Fibroblast of lung (primary cell): ENCODE measurements around the gene DMXL1. TPM values are rescaled to one million over a fixed set of nuclear protein-coding genes. Genes with fewer than 3 reads are reported as not detected.

Source experiments
- DNase-seq, 2 donors: peaks; one replicate each; pipeline versions ENCODE4 v3.0.0 to v3.0.0-alpha.2; 2010; ENCODE audit warnings: low read depth in 2 of 2
- H2AFZ ChIP-seq: 2 replicates; pipeline ENCODE4 v1.5.1; 2012; ENCODE audit warnings: low read length, control low read depth, inconsistent platforms
- H3K27ac ChIP-seq: 2 replicates; pipeline ENCODE4 v1.5.1; 2011; ENCODE audit warnings: low read length, control low read depth; ENCODE audit not compliant: insufficient read depth
- H3K27me3 ChIP-seq: 2 replicates; pipeline ENCODE4 v1.5.1; 2011; ENCODE audit warnings: mild to moderate bottlenecking, low read length; ENCODE audit not compliant: control insufficient read depth, insufficient read depth
- H3K36me3 ChIP-seq: 2 replicates; pipeline ENCODE4 v1.5.1; 2011; ENCODE audit warnings: low read length; ENCODE audit not compliant: control insufficient read depth, insufficient read depth
- H3K4me1 ChIP-seq: 2 replicates; pipeline ENCODE4 v1.5.1; 2011; ENCODE audit warnings: low read length; ENCODE audit not compliant: control insufficient read depth, insufficient read depth; ENCODE audit errors: extremely low read depth
- H3K4me2 ChIP-seq: 2 replicates; pipeline ENCODE4 v1.5.1; 2011; ENCODE audit warnings: low read length, control low read depth; ENCODE audit not compliant: insufficient read depth; ENCODE audit errors: extremely low read depth
- H3K4me3 ChIP-seq, 4 experiments: fragments of 200-600 bp in 1 of 4; sonication (generic) in 1 of 4; replicated peaks in 1 of 4; 2 replicates each; pipeline ENCODE4 v1.5.1; 2011 to 2016; ENCODE audit warnings: low read length in 4 of 4, low read depth in 3 of 4, mild to moderate bottlenecking in 3 of 4, control low read depth in 2 of 4, inconsistent platforms in 1 of 4, mixed read lengths in 1 of 4; ENCODE audit not compliant: insufficient read depth in 1 of 4; ENCODE audit errors: control extremely low read depth in 1 of 4
- H3K79me2 ChIP-seq: 2 replicates; pipeline ENCODE4 v1.5.1; 2012; ENCODE audit warnings: mild to moderate bottlenecking, low read length, inconsistent platforms; ENCODE audit not compliant: control insufficient read depth, insufficient read depth
- H3K9ac ChIP-seq: 2 replicates; pipeline ENCODE4 v1.5.1; 2011; ENCODE audit warnings: mild to moderate bottlenecking, low read length, control low read depth; ENCODE audit not compliant: insufficient read depth
- H3K9me3 ChIP-seq: 2 replicates; pipeline ENCODE4 v1.5.1; 2012; ENCODE audit warnings: low read depth, low read length; ENCODE audit not compliant: control insufficient read depth, insufficient read depth
- H4K20me1 ChIP-seq: 2 replicates; pipeline ENCODE4 v1.5.1; 2011; ENCODE audit warnings: low read length; ENCODE audit not compliant: control insufficient read depth, insufficient read depth; ENCODE audit errors: extremely low read depth
- CTCF ChIP-seq, 2 donors: IDR thresholded peaks in 1 of 2; conservative IDR thresholded peaks in 1 of 2; 1 replicate in 1 of 2; 2 replicates in 1 of 2; pipeline ENCODE4 v1.5.1; 2011 to 2012; ENCODE audit warnings: low read length in 2 of 2, control low read depth in 1 of 2, inconsistent platforms in 1 of 2, low read depth in 1 of 2, mild to moderate bottlenecking in 1 of 2
- EZH2 ChIP-seq: IDR thresholded peaks from 2 replicates; pipeline ENCODE4 v1.5.1; 2012; ENCODE audit warnings: low read length, control low read depth, mild to moderate bottlenecking; ENCODE audit errors: missing control alignments
- polyA plus RNA-seq, 2 donors: library from polyadenylated mRNA; depleted of rRNA in 1 of 2; stranded (reverse) in 1 of 2; unstranded in 1 of 2; fragments of >200 nt; gene quantifications; 2 replicates each; pipeline ENCODE4 v1.2.1, GENCODE V29; 2011 to 2012; ENCODE audit warnings: missing spikeins in 1 of 2
- total RNA-seq: library from RNA; depleted of rRNA; stranded (reverse); fragments of >200 nt; gene quantifications from 2 replicates; pipeline ENCODE4 v1.2.1, GENCODE V29; 2014

Gene DMXL1
- total and polyA plus RNA-seq, 2 donors (not counting 1 experiment from before 2014, with no cell fraction given) = 21.1 to 59.5 TPM

GRCh38 chr5:119243888-119244287 is 173.0 kb downstream of the DMXL1 start:
- Histone ChIP-seq H3K4me2 (no peak overlapping the region), H3K4me1 (no peaks in the 10 kb centered on the region), H2AFZ (no peak overlapping the region), H4K20me1 (no peaks in the 10 kb centered on the region), H3K27me3 (no peaks in the 10 kb centered on the region), H3K27ac (no peak overlapping the region), H3K4me3 (no peak overlapping the region), H3K9me3 (no peaks in the 10 kb centered on the region), H3K79me2 (no peaks in the 10 kb centered on the region), H3K9ac (no peak overlapping the region), H3K36me3 (peaks cover 2% of the 10 kb centered on the region)
- no peak for TF ChIP-seq CTCF (conservative IDR thresholded peaks at IDR 0.05 in 1 of 2, IDR thresholded peaks at IDR 0.05 in 1 of 2; ENCODE audit: low read depth in 1 of 2, low read length in 2 of 2)
- no peak for TF ChIP-seq EZH2
- no peak for DNase-seq

- no peak overlapping the region for H3K4me2 ChIP-seq
- DNase-seq = peak; percentile 18 to 47
- no peaks in the 10 kb centered on the region for H3K9me3 ChIP-seq
- TF ChIP-seq CTCF (conservative IDR thresholded peaks at IDR 0.05 in 1 of 2, IDR thresholded peaks at IDR 0.05 in 1 of 2; ENCODE audit: low read depth in 1 of 2, low read length in 2 of 2) (no peak), EZH2 (no peak)
- no peak overlapping the region for H3K4me3 ChIP-seq
- H3K27ac ChIP-seq = no peak overlapping the region
- H4K20me1 ChIP-seq = no peaks in the 10 kb centered on the region
- H2AFZ ChIP-seq = no peak overlapping the region
- H3K36me3 ChIP-seq = no peaks in the 10 kb centered on the region
- no peaks in the 10 kb centered on the region for H3K27me3 ChIP-seq
- H3K79me2 ChIP-seq = no peaks in the 10 kb centered on the region
- no peaks in the 10 kb centered on the region for H3K4me1 ChIP-seq
- H3K9ac ChIP-seq = no peak overlapping the region
These were observed 180.3 kb downstream of the DMXL1 start for GRCh38 chr5:119250946-119251901.

GRCh38 chr5:119255571-119256356 is 184.9 kb downstream of the DMXL1 start:
- Histone ChIP-seq H3K4me1 (no peaks in the 10 kb centered on the region), H3K9ac (no peak overlapping the region), H3K4me3 (no peak overlapping the region), H3K9me3 (no peaks in the 10 kb centered on the region), H4K20me1 (no peaks in the 10 kb centered on the region), H3K27ac (no peak overlapping the region), H2AFZ (no peak overlapping the region), H3K27me3 (no peaks in the 10 kb centered on the region), H3K79me2 (no peaks in the 10 kb centered on the region), H3K4me2 (no peak overlapping the region), H3K36me3 (no peaks in the 10 kb centered on the region)
- TF ChIP-seq EZH2 (no peak), CTCF (conservative IDR thresholded peaks at IDR 0.05 in 1 of 2, IDR thresholded peaks at IDR 0.05 in 1 of 2; ENCODE audit: low read depth in 1 of 2, low read length in 2 of 2) (peak in 1 of 2 donors; percentile 20)
- DNase-seq = no peak
